Ureter (tissue), 1 donor: ENCODE data around the gene BBS7. TPM values are rescaled to one million over a fixed set of nuclear protein-coding genes. Genes with fewer than 3 reads are reported as not detected.

Source experiments
- DNase-seq: peaks from one replicate; pipeline ENCODE4 v3.0.0-alpha.2; 2020; ENCODE audit warnings: low spot score
- total RNA-seq: library from RNA; stranded (reverse); gene quantifications from one replicate; pipeline ENCODE4 v1.2.4, GENCODE V29; 2023
- donor health status: DM: yes; HTN: yes; CAD: no.

Gene BBS7
- total RNA-seq, 1 donor from 2014 or later: 17.5 TPM

DNA sequence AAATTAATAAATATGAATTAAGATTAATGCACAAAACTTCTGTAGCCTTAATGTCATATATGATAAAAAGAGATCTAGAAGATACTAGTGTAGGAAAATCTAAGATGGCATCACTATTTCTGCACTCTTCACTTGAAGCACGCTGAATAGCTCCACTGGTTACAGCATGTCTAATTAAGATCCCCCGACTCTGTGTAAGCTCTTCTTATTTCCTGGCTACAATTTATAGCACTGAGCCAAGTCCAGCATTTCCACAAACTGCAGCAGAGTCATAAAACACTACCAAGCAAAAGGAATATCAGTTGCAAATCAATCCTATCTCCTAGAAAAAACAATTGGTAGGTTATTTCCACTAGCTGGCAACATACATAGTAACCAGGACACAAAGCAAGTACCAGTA, 45.3 kb downstream of the BBS7 start:
- no peak for DNase-seq

GRCh38 chr4:121824171-121824527, 46.1 kb downstream of the BBS7 start:
- no peak for DNase-seq

GRCh38 chr4:121823505-121824170, 46.6 kb downstream of the BBS7 start, which contains the start of gene CCNA2:
Gene CCNA2 (minus strand): TSS chr4:121823883. CDS start chr4:121823628, 255 bp downstream.
- DNase-seq: peak; percentile 97

GRCh38 chr4:121822796-121823504, 47.3 kb downstream of the BBS7 start:
- no peak for DNase-seq

GRCh38 chr4:121822047-121822446, 48.2 kb downstream of the BBS7 start:
- DNase-seq: no peak

- DNase-seq: no peak
These were observed 50.9 kb downstream of the BBS7 start for GRCh38 chr4:121819216-121819965.

DNA sequence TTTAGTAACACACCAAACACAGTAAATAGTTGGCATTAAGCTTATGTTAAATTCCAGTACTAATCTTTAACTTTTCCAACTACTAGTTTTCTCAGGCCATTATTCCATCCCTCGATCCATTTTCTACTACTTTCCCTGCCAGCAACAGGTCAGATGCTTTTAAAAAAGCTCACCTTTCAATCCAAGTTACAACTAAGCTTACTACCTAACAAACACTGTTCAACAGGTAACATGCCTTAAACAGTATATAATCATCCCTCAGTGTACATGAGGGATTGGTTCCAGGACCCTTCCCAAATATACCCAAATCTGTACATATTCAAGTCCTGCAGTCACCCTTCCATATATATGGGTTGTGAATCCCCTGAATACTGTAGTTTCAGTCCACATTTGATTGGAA, 52.1 kb downstream of the BBS7 start:
- DNase-seq: no peak

DNA sequence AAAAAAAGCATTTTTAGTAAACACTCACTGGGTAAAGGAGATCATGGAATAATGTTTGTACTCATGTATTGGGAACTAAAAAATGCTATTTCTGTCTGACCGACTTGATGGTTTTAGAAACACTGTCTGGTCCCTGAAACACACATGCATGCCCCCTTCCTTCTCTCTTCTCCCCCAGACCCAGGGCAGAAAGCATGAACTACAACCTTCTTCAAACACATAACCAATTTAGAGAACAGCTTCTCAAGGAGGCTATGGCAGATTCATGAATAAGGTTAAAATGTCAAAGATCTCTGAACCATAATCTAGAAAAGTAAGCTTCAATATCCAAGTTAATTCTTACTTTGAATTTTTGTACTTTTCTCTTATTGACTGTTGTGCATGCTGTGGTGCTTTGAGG, 52.6 kb downstream of the BBS7 start:
- no peak for DNase-seq

DNA sequence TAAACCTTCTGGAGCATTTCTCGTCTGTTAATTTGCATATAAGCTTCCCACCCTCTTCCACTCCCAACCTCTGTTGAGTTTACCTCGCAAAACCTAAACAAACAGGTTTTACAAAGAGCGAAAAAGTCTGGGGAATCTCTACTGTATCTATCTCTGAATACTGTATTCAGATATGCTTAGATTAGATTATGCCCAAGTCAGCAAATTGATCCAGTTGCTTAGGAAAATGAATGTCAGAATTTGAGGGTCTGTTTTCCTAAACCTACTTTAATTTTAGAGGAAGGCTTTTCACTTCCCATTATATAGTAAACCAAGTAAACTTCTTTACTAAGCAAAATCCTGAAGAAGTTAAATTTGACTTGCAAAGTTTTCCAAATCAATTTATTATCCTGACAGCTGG, 53.3 kb downstream of the BBS7 start:
- DNase-seq: no peak

DNA sequence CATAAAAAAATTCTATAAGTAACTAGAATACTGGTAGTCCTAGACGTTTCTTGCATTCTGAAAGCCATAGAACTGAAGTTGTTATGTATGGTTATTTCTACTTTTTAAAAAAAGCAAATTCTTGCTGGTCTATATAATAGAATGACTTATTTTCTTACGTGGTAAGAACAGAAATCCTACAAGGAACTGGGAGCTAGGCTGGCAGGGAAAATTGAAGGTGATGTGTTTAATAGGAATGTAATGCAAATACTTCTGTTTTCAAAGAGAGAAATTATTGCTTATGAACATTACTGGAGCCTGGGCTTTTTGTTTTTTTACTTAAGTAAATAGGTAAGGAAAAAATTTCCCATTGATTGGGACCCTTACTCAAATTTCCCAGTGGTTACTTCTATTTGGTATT, 55.5 kb downstream of the BBS7 start:
- DNase-seq: no peak

- no peak for DNase-seq
These were observed 59.2 kb downstream of the BBS7 start for GRCh38 chr4:121811122-121811521.

- DNase-seq: no peak
These were observed 63.9 kb downstream of the BBS7 start for GRCh38 chr4:121806411-121806810.

- DNase-seq: no peak
These were observed 68.6 kb downstream of the BBS7 start for GRCh38 chr4:121801715-121802075.

GRCh38 chr4:121800961-121801714, 69.1 kb downstream of the BBS7 start, which contains the start of gene EXOSC9:
Gene EXOSC9 (plus strand): TSS chr4:121801323. CDS start chr4:121801425, 102 bp downstream.
- peak; percentile 96 for DNase-seq

DNA sequence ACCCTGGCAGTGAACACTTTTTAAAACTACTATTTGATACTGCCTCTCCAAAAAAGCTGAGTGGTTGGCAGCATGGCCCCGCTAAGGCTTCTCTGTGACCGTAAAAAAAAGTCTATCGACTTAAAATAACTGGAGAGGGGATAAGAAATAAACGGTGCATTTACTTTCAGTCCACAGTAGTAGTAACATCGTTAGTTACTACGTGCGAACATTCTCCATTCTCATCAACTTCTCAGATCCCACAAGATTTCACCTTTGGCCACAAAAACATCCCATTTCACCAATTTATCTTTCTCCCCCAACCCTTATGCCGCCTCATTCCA, 69.7 kb downstream of the BBS7 start:
- DNase-seq: no peak

- DNase-seq: no peak
These were observed 70.3 kb downstream of the BBS7 start for GRCh38 chr4:121799867-121800501.

DNA sequence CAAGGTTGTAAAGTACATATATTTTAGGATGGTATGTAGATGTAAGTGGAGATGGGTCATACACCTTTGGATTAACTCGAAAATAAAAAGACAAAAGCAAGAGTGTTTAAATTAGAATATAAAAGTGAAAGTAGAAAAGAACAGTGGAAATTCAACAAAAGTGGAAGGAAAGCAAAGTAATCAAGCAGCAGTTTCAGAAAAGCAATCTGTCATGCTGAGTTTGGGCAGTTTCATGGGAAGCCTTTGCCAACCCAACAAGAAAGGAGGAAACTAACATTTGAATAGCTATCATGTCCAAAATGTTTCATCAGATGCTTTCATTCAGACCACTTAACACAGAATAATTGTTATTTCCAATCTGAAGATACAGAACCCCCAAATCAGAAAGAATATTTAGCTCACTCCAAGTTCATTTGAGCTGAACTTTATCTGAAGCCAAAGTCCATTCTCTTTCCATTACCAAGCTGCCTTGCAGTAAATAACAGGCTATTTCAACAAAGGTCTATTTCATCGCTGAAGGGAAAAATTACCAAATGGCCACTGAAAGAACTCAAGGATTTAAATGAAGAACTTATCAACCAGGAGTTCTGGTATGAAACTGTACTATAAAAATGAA, 71.0 kb downstream of the BBS7 start:
- DNase-seq: no peak

GRCh38 chr4:121796283-121796682, 74.0 kb downstream of the BBS7 start:
- no peak for DNase-seq

DNA sequence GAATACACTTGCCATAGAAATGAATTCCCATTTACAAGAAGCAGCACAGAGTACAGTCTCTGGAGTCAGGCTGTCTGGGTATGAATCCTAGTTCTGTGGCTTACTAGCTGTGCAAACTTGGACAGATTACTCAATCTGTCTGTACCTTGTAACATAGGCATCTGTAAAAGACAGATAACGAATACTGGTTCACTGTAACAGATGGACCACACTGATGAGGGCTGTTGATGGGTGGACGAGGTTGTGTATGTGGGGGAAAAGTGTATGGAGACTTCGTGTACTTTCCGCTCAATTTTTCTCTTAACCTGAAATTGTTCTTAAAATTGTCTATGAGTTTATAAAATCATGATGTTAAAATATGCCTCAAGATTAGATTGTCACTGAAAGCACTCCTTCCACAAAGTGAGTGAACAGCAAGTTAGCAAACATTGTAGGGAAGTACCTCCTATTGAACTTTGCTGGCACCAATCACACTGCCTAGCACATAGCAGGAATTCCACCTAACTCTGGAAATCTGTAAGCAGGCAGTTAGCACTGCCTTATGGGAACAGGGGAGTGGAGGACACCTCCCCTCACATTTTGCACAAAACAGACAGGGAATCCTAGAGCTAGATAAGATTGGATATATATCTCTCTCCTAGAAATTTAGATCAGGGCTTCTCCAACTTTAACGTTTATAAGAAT, 75.6 kb downstream of the BBS7 start:
- DNase-seq: no peak

DNA sequence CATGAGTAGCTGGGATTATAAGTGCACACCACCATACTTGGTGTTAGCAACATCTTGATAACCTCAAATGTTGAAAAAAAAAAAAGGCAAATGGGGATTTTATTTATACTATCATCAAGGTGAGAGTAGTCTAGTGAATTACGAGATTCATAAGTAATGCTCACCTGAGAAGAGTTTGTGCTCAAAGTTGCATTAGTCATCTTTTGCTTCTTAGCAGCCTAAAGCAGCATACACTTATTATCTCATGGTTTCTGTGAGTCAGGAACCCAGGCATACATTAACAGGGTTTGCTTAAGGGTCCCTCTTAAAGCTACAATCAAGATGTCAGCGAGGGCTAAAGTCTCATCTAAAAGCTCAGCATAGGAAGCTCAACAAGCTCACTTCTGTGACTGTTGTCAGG, 77.3 kb downstream of the BBS7 start:
- DNase-seq: no peak

DNA sequence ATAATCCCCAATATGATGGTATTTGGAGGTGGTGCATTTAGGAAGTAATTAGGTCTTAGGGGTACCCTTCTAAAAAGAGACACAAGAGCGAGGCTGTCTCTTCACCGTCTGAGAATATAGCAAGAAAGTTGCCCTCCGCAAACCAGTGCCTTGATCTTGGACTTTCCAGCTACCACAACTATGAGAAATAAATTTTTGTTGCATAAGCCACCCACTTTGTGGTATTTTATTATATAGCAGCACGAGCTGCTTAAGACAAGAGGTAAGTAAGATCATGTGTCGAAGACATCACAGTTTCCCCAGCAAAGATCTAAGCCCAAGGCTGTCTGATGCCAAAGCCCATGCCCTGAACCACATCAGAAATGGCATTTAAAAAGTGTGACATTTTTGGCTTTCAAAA, 78.8 kb downstream of the BBS7 start:
- DNase-seq: no peak
